Vagina (tissue), 2 donors: Measurements from ENCODE around the gene MTMR3. TPM values are rescaled to one million over a fixed set of nuclear protein-coding genes. Genes with fewer than 3 reads are reported as not detected.

Experiments used
- DNase-seq, 2 donors: peaks; one replicate each; pipeline ENCODE4 v3.0.0-alpha.2; 2017; ENCODE audit errors: extremely low spot score in 2 of 2
- H3K27ac ChIP-seq: fragments of 200-600 bp; sonication (generic); one replicate; pipeline ENCODE4 v1.5.1; 2019
- H3K27me3 ChIP-seq: fragments of 200-600 bp; sonication (generic); one replicate; pipeline ENCODE4 v1.5.1; 2019
- H3K36me3 ChIP-seq, 2 donors: fragments of 200-600 bp; sonication (generic); one replicate each; pipeline ENCODE4 v1.5.1; 2017 to 2019
- H3K4me1 ChIP-seq: fragments of 200-600 bp; sonication (generic); one replicate; pipeline ENCODE4 v1.5.1; 2019
- H3K4me3 ChIP-seq, 2 donors: fragments of 200-600 bp; sonication (generic); 1 replicate in 1 of 2; 2 replicates in 1 of 2; pipeline ENCODE4 v1.5.1; 2016 to 2019
- H3K9me3 ChIP-seq: fragments of 200-600 bp; sonication (generic); one replicate; pipeline ENCODE4 v1.5.1; 2019
- CTCF ChIP-seq, 3 experiments: fragments of 450-650 bp in 2 of 3; fragments of 200-600 bp in 1 of 3; sonication (generic) in 1 of 3; IDR thresholded peaks; one replicate each; pipeline ENCODE4 v1.5.1; 2017 to 2019; ENCODE audit warnings: antibody characterized with exemption in 3 of 3, mild to moderate bottlenecking in 2 of 3, moderate library complexity in 2 of 3
- POLR2A ChIP-seq, 2 donors: fragments of 450-650 bp; IDR thresholded peaks; one replicate each; pipeline ENCODE4 v1.6.1; 2017; ENCODE audit warnings: antibody characterized with exemption in 2 of 2, mild to moderate bottlenecking in 2 of 2, moderate library complexity in 2 of 2
- POLR2AphosphoS5 ChIP-seq, 2 donors: sonication (generic); formaldehyde crosslinking; IDR thresholded peaks; one replicate each; pipeline ENCODE4 v1.9.0; 2017; ENCODE audit warnings: antibody characterized with exemption in 2 of 2, mild to moderate bottlenecking in 2 of 2, low read depth in 1 of 2; ENCODE audit not compliant: insufficient read depth in 1 of 2
- intact Hi-C: fragments of 100-400 bp; cut with DNase I; formaldehyde crosslinking; loops from one replicate; pipeline ENCODE4 v1.15.1; 2023
- total RNA-seq: library from RNA; depleted of rRNA; stranded (reverse); fragments of >200 nt; gene quantifications from one replicate; pipeline ENCODE4 v1.2.3, GENCODE V29; 2016

Gene MTMR3
- total RNA-seq, 1 donor from 2014 or later, result 66.8 TPM

- no peaks in the 10 kb centered on the region for H3K9me3 ChIP-seq
- peaks cover 9% of the 10 kb centered on the region for H3K4me1 ChIP-seq
- intact Hi-C loops, result loop anchor here (10.0 kb wide), 1 partner anchor 283 kb away; the partner anchor contains the start of gene CABP7
- H3K27ac ChIP-seq, result no peak overlapping the region
- H3K27me3 ChIP-seq, result no peaks in the 10 kb centered on the region
- DNase-seq, result no peak
- TF ChIP-seq CTCF (IDR thresholded peaks at IDR 0.05) (no peak), POLR2AphosphoS5 (IDR thresholded peaks at IDR 0.05; ENCODE audit: insufficient read depth in 1 of 2, low read depth in 1 of 2) (no peak), POLR2A (IDR thresholded peaks at IDR 0.05) (no peak)
- peaks cover 0 to 40% of the 10 kb centered on the region in 2 donors for H3K36me3 ChIP-seq
- H3K4me3 ChIP-seq, result no peak overlapping the region
Measured at GRCh38 chr22:30007361-30007760, 124.4 kb downstream of the MTMR3 start.

GRCh38 chr22:30008401-30008800 lies 125.4 kb downstream of the MTMR3 start:
- H3K27me3 ChIP-seq, result no peaks in the 10 kb centered on the region
- no peak overlapping the region for H3K4me3 ChIP-seq
- peaks cover 0 to 50% of the 10 kb centered on the region in 2 donors for H3K36me3 ChIP-seq
- H3K4me1 ChIP-seq, result peaks cover 9% of the 10 kb centered on the region
- H3K9me3 ChIP-seq, result no peaks in the 10 kb centered on the region
- intact Hi-C loops, result loop anchor here (10.0 kb wide), 1 partner anchor 284 kb away; the partner anchor contains the start of gene CABP7
- H3K27ac ChIP-seq, result no peak overlapping the region
- DNase-seq, result no peak
- no peak for TF ChIP-seq POLR2AphosphoS5 (IDR thresholded peaks at IDR 0.05; ENCODE audit: insufficient read depth in 1 of 2, low read depth in 1 of 2)
- TF ChIP-seq CTCF (IDR thresholded peaks at IDR 0.05), result no peak
- TF ChIP-seq POLR2A (IDR thresholded peaks at IDR 0.05), result no peak

GRCh38 chr22:30009478-30009877 lies 126.5 kb downstream of the MTMR3 start:
- intact Hi-C loops, result loop anchor here (10.0 kb wide), 1 partner anchor 285 kb away; the partner anchor contains the start of gene CABP7
- Histone ChIP-seq H3K36me3 (peaks cover 0 to 56% of the 10 kb centered on the region in 2 donors), H3K4me1 (peaks cover 9% of the 10 kb centered on the region), H3K27me3 (no peaks in the 10 kb centered on the region), H3K9me3 (no peaks in the 10 kb centered on the region), H3K27ac (no peak overlapping the region), H3K4me3 (no peak overlapping the region)
- TF ChIP-seq CTCF (IDR thresholded peaks at IDR 0.05) (no peak), POLR2A (IDR thresholded peaks at IDR 0.05) (no peak), POLR2AphosphoS5 (IDR thresholded peaks at IDR 0.05; ENCODE audit: insufficient read depth in 1 of 2, low read depth in 1 of 2) (no peak)
- DNase-seq, result no peak

- Histone ChIP-seq H3K4me1 (peaks cover 17% of the 10 kb centered on the region), H3K27me3 (no peaks in the 10 kb centered on the region), H3K27ac (peak overlapping the region; percentile 22), H3K9me3 (no peaks in the 10 kb centered on the region), H3K36me3 (peaks cover 0 to 70% of the 10 kb centered on the region in 2 donors), H3K4me3 (no peak overlapping the region)
- no peak for DNase-seq
- intact Hi-C loops, result no loop called here
- TF ChIP-seq CTCF (IDR thresholded peaks at IDR 0.05) (no peak), POLR2AphosphoS5 (IDR thresholded peaks at IDR 0.05; ENCODE audit: insufficient read depth in 1 of 2, low read depth in 1 of 2) (no peak), POLR2A (IDR thresholded peaks at IDR 0.05) (no peak)
Measured at GRCh38 chr22:30010789-30011405, 127.9 kb downstream of the MTMR3 start.

- Histone ChIP-seq H3K4me3 (no peak overlapping the region), H3K27ac (no peak overlapping the region), H3K36me3 (peaks cover 0 to 73% of the 10 kb centered on the region in 2 donors), H3K27me3 (no peaks in the 10 kb centered on the region), H3K9me3 (no peaks in the 10 kb centered on the region), H3K4me1 (peaks cover 30% of the 10 kb centered on the region)
- intact Hi-C loops, result no loop called here
- no peak for DNase-seq
- no peak for TF ChIP-seq POLR2AphosphoS5 (IDR thresholded peaks at IDR 0.05; ENCODE audit: insufficient read depth in 1 of 2, low read depth in 1 of 2)
- no peak for TF ChIP-seq POLR2A (IDR thresholded peaks at IDR 0.05)
- TF ChIP-seq CTCF (IDR thresholded peaks at IDR 0.05), result no peak
Measured at GRCh38 chr22:30013201-30013600, 130.2 kb downstream of the MTMR3 start.
